ENCODE measurements around the gene DNM3.

Gene DNM3

GRCh38 chr1:171934664-171935063, 93.4 kb downstream of the DNM3 start:
- Histone ChIP-seq H3K9me3 (replicated peaks; ENCODE audit: insufficient read depth, low read length) (no peaks in the 10 kb centered on the region), H3K27ac (ENCODE audit: low read length) (no peak overlapping the region), H3K9ac (ENCODE audit: low read length) (no peak overlapping the region), H3F3A (ENCODE audit: insufficient read depth, low read length) (no peaks in the 10 kb centered on the region), H3K4me1 (ENCODE audit: low read length) (no peaks in the 10 kb centered on the region), H3K4me2 (ENCODE audit: low read depth, low read length) (no peak overlapping the region), H3K9me2 (replicated peaks; ENCODE audit: insufficient read depth, low read length) (no peaks in the 10 kb centered on the region), H3K36me3 (replicated peaks; ENCODE audit: insufficient read depth, low read length) (no peaks in the 10 kb centered on the region), H3K79me2 (ENCODE audit: low read length) (no peaks in the 10 kb centered on the region), H4K20me1 (ENCODE audit: insufficient read depth, low read length) (no peaks in the 10 kb centered on the region), H3K4me3 (ENCODE audit: low read length) (no peak overlapping the region), H2AFZ (ENCODE audit: low read length) (no peak overlapping the region), H3K27me3 (replicated peaks; ENCODE audit: insufficient read depth, low read length) (no peaks in the 10 kb centered on the region)
- TF ChIP-seq CTCF (IDR thresholded peaks at IDR 0.05; ENCODE audit: low read length): no peak
- no peak for TF ChIP-seq EZH2phosphoT487 (IDR thresholded peaks at IDR 0.05; ENCODE audit: low read length)
- no peak for TF ChIP-seq EZH2 (optimal IDR thresholded peaks at IDR 0.05; ENCODE audit: low read depth, low read length)
- DNase-seq: no peak

GRCh38 chr1:171935086-171935485, 93.8 kb downstream of the DNM3 start:
- Histone ChIP-seq H3K4me2 (ENCODE audit: low read depth, low read length) (no peak overlapping the region), H3K9ac (ENCODE audit: low read length) (no peak overlapping the region), H3K9me3 (replicated peaks; ENCODE audit: insufficient read depth, low read length) (no peaks in the 10 kb centered on the region), H4K20me1 (ENCODE audit: insufficient read depth, low read length) (no peaks in the 10 kb centered on the region), H3K27ac (ENCODE audit: low read length) (no peak overlapping the region), H3K4me1 (ENCODE audit: low read length) (no peaks in the 10 kb centered on the region), H3K36me3 (replicated peaks; ENCODE audit: insufficient read depth, low read length) (no peaks in the 10 kb centered on the region), H3K9me2 (replicated peaks; ENCODE audit: insufficient read depth, low read length) (no peaks in the 10 kb centered on the region), H3K79me2 (ENCODE audit: low read length) (no peaks in the 10 kb centered on the region), H3K4me3 (ENCODE audit: low read length) (no peak overlapping the region), H3F3A (ENCODE audit: insufficient read depth, low read length) (no peaks in the 10 kb centered on the region), H2AFZ (ENCODE audit: low read length) (no peak overlapping the region), H3K27me3 (replicated peaks; ENCODE audit: insufficient read depth, low read length) (no peaks in the 10 kb centered on the region)
- TF ChIP-seq EZH2 (optimal IDR thresholded peaks at IDR 0.05; ENCODE audit: low read depth, low read length): no peak
- DNase-seq: no peak

GRCh38 chr1:171935664-171936063, 94.4 kb downstream of the DNM3 start:
- Histone ChIP-seq H3K9ac (ENCODE audit: low read length) (no peak overlapping the region), H3K4me2 (ENCODE audit: low read depth, low read length) (no peak overlapping the region), H3K36me3 (replicated peaks; ENCODE audit: insufficient read depth, low read length) (no peaks in the 10 kb centered on the region), H3K27me3 (replicated peaks; ENCODE audit: insufficient read depth, low read length) (no peaks in the 10 kb centered on the region), H3F3A (ENCODE audit: insufficient read depth, low read length) (no peaks in the 10 kb centered on the region), H3K27ac (ENCODE audit: low read length) (no peak overlapping the region), H3K9me3 (replicated peaks; ENCODE audit: insufficient read depth, low read length) (no peaks in the 10 kb centered on the region), H2AFZ (ENCODE audit: low read length) (no peak overlapping the region), H3K4me3 (ENCODE audit: low read length) (no peak overlapping the region), H4K20me1 (ENCODE audit: insufficient read depth, low read length) (no peaks in the 10 kb centered on the region), H3K9me2 (replicated peaks; ENCODE audit: insufficient read depth, low read length) (no peaks in the 10 kb centered on the region), H3K4me1 (ENCODE audit: low read length) (no peaks in the 10 kb centered on the region), H3K79me2 (ENCODE audit: low read length) (no peaks in the 10 kb centered on the region)
- TF ChIP-seq EZH2phosphoT487 (IDR thresholded peaks at IDR 0.05; ENCODE audit: low read length) (no peak), EZH2 (optimal IDR thresholded peaks at IDR 0.05; ENCODE audit: low read depth, low read length) (no peak), CTCF (IDR thresholded peaks at IDR 0.05; ENCODE audit: low read length) (no peak)
- DNase-seq: no peak

GRCh38 chr1:171937938-171938337, 96.6 kb downstream of the DNM3 start:
- TF ChIP-seq EZH2 (optimal IDR thresholded peaks at IDR 0.05; ENCODE audit: low read depth, low read length): no peak
- TF ChIP-seq CTCF (IDR thresholded peaks at IDR 0.05; ENCODE audit: low read length): no peak
- TF ChIP-seq EZH2phosphoT487 (IDR thresholded peaks at IDR 0.05; ENCODE audit: low read length): no peak
- Histone ChIP-seq H3K9ac (ENCODE audit: low read length) (no peak overlapping the region), H3K27me3 (replicated peaks; ENCODE audit: insufficient read depth, low read length) (no peaks in the 10 kb centered on the region), H2AFZ (ENCODE audit: low read length) (no peak overlapping the region), H3K4me3 (ENCODE audit: low read length) (no peak overlapping the region), H3K27ac (ENCODE audit: low read length) (no peak overlapping the region), H3F3A (ENCODE audit: insufficient read depth, low read length) (no peaks in the 10 kb centered on the region), H3K9me3 (replicated peaks; ENCODE audit: insufficient read depth, low read length) (no peaks in the 10 kb centered on the region), H3K9me2 (replicated peaks; ENCODE audit: insufficient read depth, low read length) (no peaks in the 10 kb centered on the region), H3K4me2 (ENCODE audit: low read depth, low read length) (no peak overlapping the region), H4K20me1 (ENCODE audit: insufficient read depth, low read length) (no peaks in the 10 kb centered on the region), H3K4me1 (ENCODE audit: low read length) (no peaks in the 10 kb centered on the region), H3K36me3 (replicated peaks; ENCODE audit: insufficient read depth, low read length) (no peaks in the 10 kb centered on the region), H3K79me2 (ENCODE audit: low read length) (no peaks in the 10 kb centered on the region)
- no peak for DNase-seq
